Uterine smooth muscle cell (primary cell): ENCODE data around the gene MRPS7. TPM values are rescaled to one million over a fixed set of nuclear protein-coding genes. Genes with fewer than 3 reads are reported as not detected.

ENCODE experiments used
- total RNA-seq: library from RNA; depleted of rRNA; stranded (reverse); fragments of >200 nt; gene quantifications from 2 replicates; pipeline ENCODE4 v1.2.3, GENCODE V29; 2014

MRPS7 gene
- 44.0 and 62.5 TPM in 2 replicates for total RNA-seq

DNA sequence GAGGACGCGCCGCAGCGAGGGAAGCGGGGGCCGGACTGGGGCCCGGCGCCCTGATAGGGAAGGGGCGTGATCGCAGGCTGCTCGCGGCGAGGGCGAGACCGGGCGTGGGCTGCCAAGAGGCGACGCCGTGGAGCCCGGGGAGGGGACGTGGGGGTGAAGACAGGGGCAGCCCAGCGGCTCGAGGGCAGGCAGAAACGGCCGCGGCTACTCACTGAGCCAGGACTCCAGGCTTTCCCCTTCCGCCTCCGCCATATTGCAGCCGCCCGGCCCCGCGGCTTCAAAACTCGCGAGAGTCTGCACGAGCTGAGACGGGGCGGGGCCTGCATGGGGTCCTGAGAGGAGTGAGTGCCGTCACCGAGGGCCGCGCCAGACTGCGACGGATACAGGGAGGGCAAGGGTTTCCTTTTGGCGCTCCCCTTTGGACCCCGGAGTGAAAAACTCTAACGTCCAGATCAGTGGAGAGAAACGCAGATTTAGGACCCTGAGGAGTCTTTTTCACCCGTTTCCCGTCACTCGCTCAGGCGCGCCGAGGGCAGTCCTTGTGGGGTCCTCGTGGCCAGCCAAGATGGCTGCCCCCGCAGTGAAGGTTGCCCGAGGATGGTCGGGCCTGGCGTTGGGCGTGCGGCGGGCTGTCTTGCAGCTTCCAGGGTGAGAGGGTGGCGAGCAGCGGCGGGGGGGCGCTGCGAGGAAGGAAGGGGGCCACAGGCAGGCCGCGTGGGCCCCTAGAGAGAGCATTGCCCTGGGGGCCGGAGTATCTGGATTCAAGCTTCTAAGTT is at the start of gene MRPS7, which contains the start of gene GGA3:
TSS of gene MRPS7 (plus strand) at position 544 of the 776 bp plus-strand sequence. CDS start at position 566, 22 bp downstream.
TSS of gene GGA3 (minus strand) at position 271 of the 776 bp plus-strand sequence. CDS start at position 252, 19 bp downstream.

DNA sequence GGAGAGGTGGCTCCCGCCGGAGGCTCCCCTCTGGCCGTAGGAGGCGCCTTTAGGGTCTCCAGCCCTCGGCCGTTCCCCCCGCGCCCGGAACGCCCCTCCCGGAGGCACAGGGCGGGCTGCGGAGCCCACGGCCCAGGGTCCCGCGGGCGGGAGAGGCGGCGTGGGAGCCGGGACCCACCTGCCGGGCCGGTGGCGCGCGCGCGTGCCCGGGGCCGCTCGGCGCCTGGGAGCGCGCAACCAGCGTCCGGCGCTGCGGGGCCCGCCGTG is 9.2 kb downstream of the MRPS7 start, which contains the start of gene MIF4GD:
TSS of gene MIF4GD (minus strand) at position 266 of the 267 bp plus-strand sequence. CDS start 1,036 bp downstream, outside the sequence.

GRCh38 chr17:75289115-75289831 is 27.6 kb downstream of the MRPS7 start, which contains the start of gene SLC25A19:
SLC25A19 (minus strand) TSS chr17:75289433; CDS start chr17:75286764, 2,669 bp downstream.

Other genes with a start within 250 kb of the MRPS7 start
- 35.6 and 57.5 TPM in 2 replicates for gene MRPL58, start 249.2 kb upstream of the MRPS7 start, total RNA-seq
- 293 and 304 TPM in 2 replicates for gene ATP5PD, start 214.9 kb upstream of the MRPS7 start, total RNA-seq
- 15.2 and 15.5 TPM in 2 replicates for gene KCTD2, start 214.7 kb upstream of the MRPS7 start, total RNA-seq
- gene SLC16A5, start 173.9 kb upstream of the MRPS7 start, total RNA-seq, result 5.2 and 8.7 TPM in 2 replicates
- 2.2 and 2.8 TPM in 2 replicates for gene ARMC7, start 151.9 kb upstream of the MRPS7 start, total RNA-seq
- gene NT5C, start 130.1 kb upstream of the MRPS7 start, total RNA-seq, result 42.7 and 77.2 TPM in 2 replicates
- 99.0 and 156 TPM in 2 replicates for gene JPT1, start 107.4 kb upstream of the MRPS7 start, total RNA-seq
- 116 and 122 TPM in 2 replicates for gene SUMO2, start 78.9 kb upstream of the MRPS7 start, total RNA-seq
- gene NUP85, start 56.2 kb upstream of the MRPS7 start, total RNA-seq, result 25.9 and 56.6 TPM in 2 replicates
- gene GGA3, start 273 bp upstream of the MRPS7 start, total RNA-seq, result 10.4 and 16.0 TPM in 2 replicates
- gene MIF4GD, start 9.4 kb downstream of the MRPS7 start, total RNA-seq, result 7.6 and 8.3 TPM in 2 replicates
- 6.1 and 11.0 TPM in 2 replicates for gene SLC25A19, start 27.6 kb downstream of the MRPS7 start, total RNA-seq
- 84.1 and 87.1 TPM in 2 replicates for gene GRB2, start 143.8 kb downstream of the MRPS7 start, total RNA-seq
- gene TMEM94, start 194.8 kb downstream of the MRPS7 start, total RNA-seq, result 36.4 and 38.3 TPM in 2 replicates